WTC11 (cell line): ENCODE results near the gene LTA. TPM values are rescaled to one million over a fixed set of nuclear protein-coding genes. Genes with fewer than 3 reads are reported as not detected.

Experiments used
- ATAC-seq: fragments of 200-7000 bp; cut with Tn5 transposase; 2 replicates; pipeline ENCODE4 v1.10.0; 2021; ENCODE audit warnings: mild to moderate bottlenecking, moderate library complexity
- CTCF ChIA-PET: fragments of 300-600 bp; sonication (Branson Sonifier 250); formaldehyde crosslinking; loops from one replicate; lab custom pipeline; 2021; ENCODE audit warnings: antibody characterized with exemption; lab: Charles Lee
- POLR2A ChIA-PET: fragments of 350-600 bp; sonication (Branson Sonifier 250); formaldehyde crosslinking; loops from one replicate; lab custom pipeline; 2021; ENCODE audit warnings: antibody characterized with exemption; lab: Charles Lee
- DNase-seq: peaks from one replicate; pipeline ENCODE4 v3.0.0; 2021; ENCODE audit warnings: low spot score
- H3K27ac Mint-ChIP-seq: 2 replicates; pipeline ENCODE4 v1.8.0; 2021; ENCODE audit warnings: mixed read lengths
- H3K27me3 Mint-ChIP-seq: 2 replicates; pipeline ENCODE4 v1.8.0; 2021; ENCODE audit warnings: low read depth, mild to moderate bottlenecking, moderate library complexity, mixed read lengths
- H3K36me3 Mint-ChIP-seq: 2 replicates; pipeline ENCODE4 v1.8.0; 2021; ENCODE audit warnings: mixed read lengths
- H3K4me1 Mint-ChIP-seq: 2 replicates; pipeline ENCODE4 v1.8.0; 2022; ENCODE audit warnings: mixed read lengths
- H3K4me3 Mint-ChIP-seq: 2 replicates; pipeline ENCODE4 v1.8.0; 2021; ENCODE audit warnings: mild to moderate bottlenecking, moderate library complexity, mixed read lengths
- H3K9me3 Mint-ChIP-seq: 2 replicates; pipeline ENCODE4 v1.8.0; 2021; ENCODE audit warnings: mixed read lengths
- AR ChIP-seq: fragments of 250-450 bp; sonication (Bioruptor Pico); IDR thresholded peaks from 2 replicates; pipeline ENCODE4 v1.9.0; 2021; ENCODE audit warnings: mild to moderate bottlenecking
- CTCF ChIP-seq: fragments of 200-600 bp; IDR thresholded peaks from 2 replicates; pipeline ENCODE4 v1.8.0; 2022; ENCODE audit warnings: antibody characterized with exemption
- ESRRA ChIP-seq: sonication (generic); formaldehyde crosslinking; IDR thresholded peaks from 2 replicates; pipeline ENCODE4 v1.8.1; 2022; ENCODE audit warnings: mild to moderate bottlenecking, missing genetic modification reagents, borderline replicate concordance
- FOXJ3 ChIP-seq: sonication (generic); formaldehyde crosslinking; IDR thresholded peaks from 2 replicates; pipeline ENCODE4 v1.9.0; 2021; ENCODE audit warnings: missing genetic modification reagents, mild to moderate bottlenecking, borderline replicate concordance
- MYBL2 ChIP-seq: sonication (generic); formaldehyde crosslinking; IDR thresholded peaks from 2 replicates; pipeline ENCODE4 v1.8.1; 2023; ENCODE audit warnings: mild to moderate bottlenecking, moderate library complexity, missing genetic modification reagents
- TP53 ChIP-seq: sonication (generic); formaldehyde crosslinking; IDR thresholded peaks from 2 replicates; pipeline ENCODE4 v1.8.1; 2023; ENCODE audit warnings: mild to moderate bottlenecking, missing genetic modification reagents
- ZBTB21 ChIP-seq: sonication (generic); formaldehyde crosslinking; IDR thresholded peaks from 2 replicates; pipeline ENCODE4 v1.8.1; 2023; ENCODE audit warnings: mild to moderate bottlenecking, missing genetic modification reagents, borderline replicate concordance
- ZNF138 ChIP-seq: sonication (generic); formaldehyde crosslinking; conservative IDR thresholded peaks from 2 replicates; pipeline ENCODE4 v1.8.1; 2022; ENCODE audit warnings: mild to moderate bottlenecking, moderate library complexity, missing genetic modification reagents
- ZNF423 ChIP-seq: fragments of 250-450 bp; sonication (Bioruptor Pico); IDR thresholded peaks from 2 replicates; pipeline ENCODE4 v2.1.2; 2022; ENCODE audit warnings: mild to moderate bottlenecking, moderate library complexity
- ZNF671 ChIP-seq: fragments of 250-450 bp; sonication (Bioruptor Pico); IDR thresholded peaks from 2 replicates; pipeline ENCODE4 v1.8.0; 2021; ENCODE audit warnings: mild to moderate bottlenecking
- total RNA-seq: library from RNA; stranded (reverse); gene quantifications from 3 replicates; pipeline ENCODE4 v1.2.3, GENCODE V29; 2021

Gene LTA
- total RNA-seq, 1 experiment from 2014 or later, result 0.46 TPM

GRCh38 chr6:31568537-31568961 is 3.5 kb upstream of the LTA start:
- POLR2A ChIA-PET, result interaction anchor here (1.0 kb wide), 1 partner anchor 22 kb away, joined by 5 read pairs; the partner anchor contains the start of genes ATP6V1G2 and NFKBIL1
- Mint-ChIP-seq H3K36me3 (no peaks in the 10 kb centered on the region), H3K27me3 (peaks cover 5% of the 10 kb centered on the region), H3K4me1 (peaks cover 8% of the 10 kb centered on the region), H3K4me3 (no peak overlapping the region), H3K9me3 (no peaks in the 10 kb centered on the region), H3K27ac (no peak overlapping the region)
- no peak for ATAC-seq
- no peak for DNase-seq
- CTCF ChIA-PET, result interaction anchor here (1.1 to 3.8 kb wide), 5 partner anchors 13 to 30 kb away, joined by 3 to 36 read pairs (median 6); partner anchors contain the start of genes ATP6V1G2, LST1 and LTB
- TF ChIP-seq ZNF423 (CRISPR knock-in tag), result no peak
- no peak for TF ChIP-seq ZNF671 (CRISPR knock-in tag)
- TF ChIP-seq TP53, result no peak
- TF ChIP-seq ESRRA, result no peak
- TF ChIP-seq ZNF138 (CRISPR knock-in tag), result no peak
- TF ChIP-seq MYBL2 (CRISPR knock-in tag), result no peak

GRCh38 chr6:31569861-31570536 is 2.1 kb upstream of the LTA start:
- H3K4me1 Mint-ChIP-seq, result peaks cover 19% of the 10 kb centered on the region
- no peak overlapping the region for H3K4me3 Mint-ChIP-seq
- no peak for ATAC-seq
- CTCF ChIA-PET, result interaction anchor here (0.8 to 3.8 kb wide), 2 partner anchors 11 to 19 kb away, joined by 3 to 36 read pairs; partner anchors contain the start of gene LTB
- no peak for DNase-seq
- no peak for TF ChIP-seq AR (CRISPR knock-in tag)
- no peak overlapping the region for H3K27ac Mint-ChIP-seq
- POLR2A ChIA-PET, result no interaction called here
- peaks cover 7% of the 10 kb centered on the region for H3K27me3 Mint-ChIP-seq
- H3K36me3 Mint-ChIP-seq, result no peaks in the 10 kb centered on the region
- no peaks in the 10 kb centered on the region for H3K9me3 Mint-ChIP-seq

- POLR2A ChIA-PET, result no interaction called here
- DNase-seq (no peak), ATAC-seq (no peak)
- H3K4me1 Mint-ChIP-seq, result peaks cover 17% of the 10 kb centered on the region
- H3K9me3 Mint-ChIP-seq, result no peaks in the 10 kb centered on the region
- no peak for TF ChIP-seq CTCF
- TF ChIP-seq FOXJ3, result no peak
- no peak for TF ChIP-seq ZBTB21
- TF ChIP-seq ESRRA, result no peak
- no peaks in the 10 kb centered on the region for H3K36me3 Mint-ChIP-seq
- H3K27ac Mint-ChIP-seq, result peak overlapping the region; percentile 67; the same call in 1 of the 2 replicates
- peaks cover 24% of the 10 kb centered on the region for H3K27me3 Mint-ChIP-seq
- H3K4me3 Mint-ChIP-seq, result no peak overlapping the region
- CTCF ChIA-PET, result interaction anchor here (0.8 to 15.1 kb wide), 10 partner anchors 9 to 76 kb away, joined by 3 to 293 read pairs (median 4); partner anchors contain the start of genes ATP6V1G2, LST1, NCR3 and NFKBIL1
Measured at GRCh38 chr6:31573239-31574105, 1.4 kb downstream of the LTA start.
